ENCODE data around the gene GRIK5.
"Not testable (repeated sequence)": the region's sequence is repeated elsewhere in the genome, so short reads cannot be mapped to it uniquely, and the experiment has no call there.

GRIK5 gene

DNA sequence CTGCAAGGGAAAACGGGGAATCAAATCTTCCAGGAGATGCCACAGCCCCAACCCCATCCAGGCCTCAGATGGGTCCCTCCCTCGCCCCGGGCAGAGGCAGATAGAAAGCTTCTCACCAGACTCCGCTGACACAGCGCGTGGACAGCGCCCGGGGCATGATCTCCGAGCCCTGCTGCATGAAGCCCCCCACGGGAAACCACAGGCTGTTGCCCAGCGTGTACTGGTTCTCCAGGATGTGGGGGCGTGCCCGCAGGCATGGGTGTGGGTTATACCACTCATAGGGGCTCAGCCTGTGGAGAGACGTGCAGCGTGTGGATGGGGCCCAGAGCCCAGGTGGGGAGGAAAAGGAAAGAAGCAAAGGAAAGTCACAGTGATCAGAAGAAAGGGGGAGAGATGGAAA is 48.8 kb downstream of the GRIK5 start:
- Histone ChIP-seq H3K27me3 (ENCODE audit: insufficient read depth, low read length, poor library complexity, severe bottlenecking) (no peaks in the 10 kb centered on the region), H2AFZ (ENCODE audit: low read length) (peak overlapping the region; percentile 9; the same call in 1 of the 2 replicates), H3K4me1 (ENCODE audit: insufficient read depth, low read length, poor library complexity, severe bottlenecking) (peaks cover 15% of the 10 kb centered on the region), H3K4me3 (ENCODE audit: low read length, poor library complexity, severe bottlenecking) (peak overlapping the region; percentile 45), H3F3A (ENCODE audit: low read depth) (no peaks in the 10 kb centered on the region), H3K9ac (ENCODE audit: low read depth, low read length, poor library complexity, severe bottlenecking) (peak overlapping the region; percentile 42), H4K20me1 (ENCODE audit: insufficient read depth, low read length, poor library complexity, severe bottlenecking) (no peaks in the 10 kb centered on the region), H3K79me2 (ENCODE audit: insufficient read depth, low read length) (no peaks in the 10 kb centered on the region), H3K9me3 (ENCODE audit: insufficient read depth, low read depth, low read length) (no peaks in the 10 kb centered on the region), H3K4me2 (ENCODE audit: low read depth, low read length, poor library complexity, severe bottlenecking) (peak overlapping the region; percentile 63), H3K36me3 (ENCODE audit: insufficient read depth, low read length) (no peaks in the 10 kb centered on the region), H3K9me2 (replicated peaks; ENCODE audit: low read depth, low read length) (no peaks in the 10 kb centered on the region)
- TF ChIP-seq EZH2phosphoT487 (IDR thresholded peaks at IDR 0.05; ENCODE audit: borderline replicate concordance), result no peak
- TF ChIP-seq CTCF (conservative IDR thresholded peaks at IDR 0.05; ENCODE audit: low read length), result no peak

DNA sequence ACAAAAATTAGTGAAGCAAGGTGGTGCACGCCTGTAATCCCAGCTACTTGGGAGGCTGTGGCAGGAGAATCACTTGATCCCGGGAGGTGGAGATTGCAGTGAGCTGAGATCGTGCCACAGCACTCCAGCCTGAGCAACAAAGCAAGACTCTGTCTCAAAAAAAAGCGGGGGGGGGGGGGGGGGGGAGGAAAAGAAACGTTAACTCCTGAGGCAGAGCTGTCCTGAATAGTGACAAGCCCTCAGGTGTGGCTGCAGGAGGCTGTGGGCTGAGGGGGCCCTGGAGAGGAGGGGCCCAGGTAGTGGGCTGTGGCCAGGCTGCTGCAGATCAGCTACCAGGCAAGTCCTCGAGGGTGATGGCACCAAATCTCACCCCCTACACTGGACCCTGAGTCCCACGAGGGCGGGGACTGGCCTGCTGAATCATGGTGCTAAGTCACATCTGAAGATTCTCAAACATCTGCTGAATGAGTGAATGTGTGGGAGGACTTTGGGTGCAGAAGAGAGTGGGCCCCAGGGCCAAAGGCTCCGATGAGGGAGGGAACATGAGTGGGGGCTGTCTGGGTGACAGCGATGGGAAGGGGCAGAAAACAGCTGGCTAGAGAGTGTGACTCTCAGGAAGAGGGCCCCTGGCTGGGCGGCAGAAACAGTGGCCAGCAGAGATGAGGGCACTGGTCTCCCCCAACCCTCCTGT is 51.4 kb downstream of the GRIK5 start:
- Histone ChIP-seq H3K27me3 (ENCODE audit: insufficient read depth, low read length, poor library complexity, severe bottlenecking) (no peaks in the 10 kb centered on the region), H3K9me3 (ENCODE audit: insufficient read depth, low read depth, low read length) (no peaks in the 10 kb centered on the region), H3K79me2 (ENCODE audit: insufficient read depth, low read length) (no peaks in the 10 kb centered on the region), H3K4me3 (ENCODE audit: low read length, poor library complexity, severe bottlenecking) (no peak overlapping the region), H3K9ac (ENCODE audit: low read depth, low read length, poor library complexity, severe bottlenecking) (no peak overlapping the region), H4K20me1 (ENCODE audit: insufficient read depth, low read length, poor library complexity, severe bottlenecking) (no peaks in the 10 kb centered on the region), H3K4me2 (ENCODE audit: low read depth, low read length, poor library complexity, severe bottlenecking) (no peak overlapping the region), H3F3A (ENCODE audit: low read depth) (no peaks in the 10 kb centered on the region), H2AFZ (ENCODE audit: low read length) (no peak overlapping the region), H3K9me2 (replicated peaks; ENCODE audit: low read depth, low read length) (no peaks in the 10 kb centered on the region), H3K36me3 (ENCODE audit: insufficient read depth, low read length) (no peaks in the 10 kb centered on the region), H3K4me1 (ENCODE audit: insufficient read depth, low read length, poor library complexity, severe bottlenecking) (peaks cover 15% of the 10 kb centered on the region)
- TF ChIP-seq CTCF (conservative IDR thresholded peaks at IDR 0.05; ENCODE audit: low read length) (no peak), EZH2phosphoT487 (IDR thresholded peaks at IDR 0.05; ENCODE audit: borderline replicate concordance) (no peak)

DNA sequence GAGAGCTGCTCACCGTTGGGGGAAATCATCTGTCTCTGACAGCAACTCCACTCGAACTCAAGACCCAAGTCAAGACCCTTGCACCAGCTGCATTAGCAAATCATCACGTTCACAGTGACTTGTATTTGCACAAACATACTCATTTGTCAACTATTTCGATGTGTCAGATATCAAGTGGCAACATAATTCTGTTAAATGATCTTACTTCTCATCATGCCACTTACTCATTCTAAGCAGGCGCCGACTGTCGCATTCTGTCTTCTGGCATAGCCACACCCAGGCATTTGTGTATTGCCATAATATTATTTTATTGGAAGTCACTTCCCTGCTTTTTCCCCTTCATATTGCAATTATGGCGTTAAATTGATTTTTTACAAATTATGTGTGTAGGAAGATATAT is 53.0 kb downstream of the GRIK5 start:
- Histone ChIP-seq H3F3A (ENCODE audit: low read depth) (no peaks in the 10 kb centered on the region), H3K9me3 (ENCODE audit: insufficient read depth, low read depth, low read length) (no peaks in the 10 kb centered on the region), H3K27me3 (ENCODE audit: insufficient read depth, low read length, poor library complexity, severe bottlenecking) (no peaks in the 10 kb centered on the region), H3K9ac (ENCODE audit: low read depth, low read length, poor library complexity, severe bottlenecking) (no peak overlapping the region), H3K36me3 (ENCODE audit: insufficient read depth, low read length) (no peaks in the 10 kb centered on the region), H3K4me2 (ENCODE audit: low read depth, low read length, poor library complexity, severe bottlenecking) (no peak overlapping the region), H4K20me1 (ENCODE audit: insufficient read depth, low read length, poor library complexity, severe bottlenecking) (no peaks in the 10 kb centered on the region), H3K79me2 (ENCODE audit: insufficient read depth, low read length) (no peaks in the 10 kb centered on the region), H3K4me1 (ENCODE audit: insufficient read depth, low read length, poor library complexity, severe bottlenecking) (peaks cover 13% of the 10 kb centered on the region), H3K4me3 (ENCODE audit: low read length, poor library complexity, severe bottlenecking) (no peak overlapping the region), H2AFZ (ENCODE audit: low read length) (no peak overlapping the region), H3K9me2 (replicated peaks; ENCODE audit: low read depth, low read length) (no peaks in the 10 kb centered on the region)
- TF ChIP-seq CTCF (conservative IDR thresholded peaks at IDR 0.05; ENCODE audit: low read length) (no peak), EZH2phosphoT487 (IDR thresholded peaks at IDR 0.05; ENCODE audit: borderline replicate concordance) (no peak)

DNA sequence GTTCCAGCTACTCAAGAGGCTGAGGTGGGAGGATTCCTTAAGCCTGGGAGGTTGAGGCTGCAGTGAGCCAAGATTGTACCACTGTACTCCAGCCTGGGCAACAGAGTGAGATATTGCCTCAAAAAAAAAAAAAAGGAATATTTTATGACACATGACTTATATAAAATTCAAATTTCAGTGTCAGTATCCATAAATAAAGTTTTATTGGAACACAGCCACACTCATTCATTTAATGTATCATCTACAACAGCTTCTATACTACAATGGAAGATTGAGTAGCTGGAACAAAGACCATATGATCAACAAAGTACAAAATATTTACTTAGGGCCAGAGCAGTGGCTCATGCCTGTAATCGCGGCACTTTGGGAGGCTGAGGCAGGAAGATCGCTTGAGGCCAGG is 57.3 kb downstream of the GRIK5 start:
- not testable (repeated sequence) for H3K36me3 ChIP-seq (ENCODE audit: insufficient read depth, low read length); H3K9ac ChIP-seq (ENCODE audit: low read depth, low read length, poor library complexity, severe bottlenecking); H3K9me3 ChIP-seq (ENCODE audit: insufficient read depth, low read depth, low read length); H2AFZ ChIP-seq (ENCODE audit: low read length); H3F3A ChIP-seq (ENCODE audit: low read depth); H3K4me1 ChIP-seq (ENCODE audit: insufficient read depth, low read length, poor library complexity, severe bottlenecking); H3K9me2 ChIP-seq (replicated peaks; ENCODE audit: low read depth, low read length); H3K4me2 ChIP-seq (ENCODE audit: low read depth, low read length, poor library complexity, severe bottlenecking); H3K27me3 ChIP-seq (ENCODE audit: insufficient read depth, low read length, poor library complexity, severe bottlenecking); H4K20me1 ChIP-seq (ENCODE audit: insufficient read depth, low read length, poor library complexity, severe bottlenecking); H3K79me2 ChIP-seq (ENCODE audit: insufficient read depth, low read length); H3K4me3 ChIP-seq (ENCODE audit: low read length, poor library complexity, severe bottlenecking)
